Islet of Langerhans (tissue), 1 donor: ENCODE measurements around the gene E2F2.
"Not testable (repeated sequence)": the region's sequence is repeated elsewhere in the genome, so short reads cannot be mapped to it uniquely, and the experiment has no call there.

Experiments
- FAIRE-seq: peaks from one replicate; lab custom pipeline; 2011; peaks lifted over from hg19 to GRCh38; lab: Jason Lieb, UNC

E2F2 gene

DNA sequence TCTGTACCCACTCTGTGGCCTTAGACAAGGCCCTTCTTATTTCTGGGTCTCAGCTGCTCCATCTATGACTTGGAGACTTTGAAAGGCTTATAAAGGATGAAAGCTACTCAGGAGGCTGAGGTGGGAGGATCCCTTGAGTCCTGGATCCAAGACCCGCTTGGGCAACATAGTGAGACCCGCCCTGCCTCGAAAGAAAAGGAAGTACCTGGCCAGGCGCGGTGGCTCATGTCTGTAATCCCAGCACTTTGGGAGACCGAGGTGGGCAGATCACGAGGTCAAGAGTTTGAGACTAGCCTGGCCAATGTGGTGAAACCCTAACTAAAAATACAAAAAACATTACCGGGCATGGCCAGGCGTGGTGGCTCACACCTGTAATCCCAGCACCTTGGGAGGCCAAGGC lies 14.8 kb upstream of the E2F2 start:
- FAIRE-seq, result no peak

DNA sequence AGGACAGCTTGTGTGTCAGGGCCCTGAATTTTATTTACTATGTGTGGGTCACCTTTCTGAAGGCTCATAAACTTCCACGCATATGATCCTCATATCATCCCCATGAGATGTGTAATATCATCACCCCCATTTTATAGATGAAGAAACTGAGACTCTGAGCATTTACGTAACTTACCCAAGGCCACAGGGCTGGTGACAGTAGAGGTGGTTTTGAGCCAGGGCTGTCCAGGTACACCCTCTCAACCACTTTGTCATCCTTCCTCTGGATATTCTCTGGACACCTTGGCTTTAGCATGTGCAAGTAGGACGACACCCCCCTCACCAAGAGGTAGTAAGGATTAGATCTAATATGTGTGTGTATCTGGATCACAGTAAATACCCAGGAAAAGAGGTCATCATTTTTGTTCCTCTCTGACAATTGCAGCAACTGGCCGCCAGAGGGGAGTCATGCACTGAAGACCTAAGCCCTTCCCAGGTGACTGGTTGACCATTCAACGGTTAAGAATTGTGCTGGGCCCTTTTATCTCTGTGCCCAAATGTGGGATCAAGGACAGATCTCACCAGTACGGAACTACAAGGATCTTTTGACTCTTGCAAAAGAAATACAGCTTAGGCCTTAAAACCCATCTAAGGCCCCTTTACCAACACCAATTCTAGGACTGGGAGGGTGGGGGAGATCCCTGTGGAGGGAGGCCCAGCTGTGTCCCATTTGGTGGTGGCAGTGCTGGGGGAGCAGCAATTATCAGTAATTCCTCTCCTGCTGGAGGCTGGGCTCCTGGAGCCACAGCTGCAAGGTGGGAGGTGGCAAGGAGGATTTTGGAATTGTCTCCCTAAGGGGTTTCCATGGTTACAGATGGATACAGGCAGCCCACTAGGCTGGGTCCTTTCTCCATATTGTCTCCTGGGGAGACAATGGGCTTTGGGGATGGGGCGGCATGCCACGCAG lies 13.7 kb upstream of the E2F2 start:
- FAIRE-seq, result peak; percentile 62

DNA sequence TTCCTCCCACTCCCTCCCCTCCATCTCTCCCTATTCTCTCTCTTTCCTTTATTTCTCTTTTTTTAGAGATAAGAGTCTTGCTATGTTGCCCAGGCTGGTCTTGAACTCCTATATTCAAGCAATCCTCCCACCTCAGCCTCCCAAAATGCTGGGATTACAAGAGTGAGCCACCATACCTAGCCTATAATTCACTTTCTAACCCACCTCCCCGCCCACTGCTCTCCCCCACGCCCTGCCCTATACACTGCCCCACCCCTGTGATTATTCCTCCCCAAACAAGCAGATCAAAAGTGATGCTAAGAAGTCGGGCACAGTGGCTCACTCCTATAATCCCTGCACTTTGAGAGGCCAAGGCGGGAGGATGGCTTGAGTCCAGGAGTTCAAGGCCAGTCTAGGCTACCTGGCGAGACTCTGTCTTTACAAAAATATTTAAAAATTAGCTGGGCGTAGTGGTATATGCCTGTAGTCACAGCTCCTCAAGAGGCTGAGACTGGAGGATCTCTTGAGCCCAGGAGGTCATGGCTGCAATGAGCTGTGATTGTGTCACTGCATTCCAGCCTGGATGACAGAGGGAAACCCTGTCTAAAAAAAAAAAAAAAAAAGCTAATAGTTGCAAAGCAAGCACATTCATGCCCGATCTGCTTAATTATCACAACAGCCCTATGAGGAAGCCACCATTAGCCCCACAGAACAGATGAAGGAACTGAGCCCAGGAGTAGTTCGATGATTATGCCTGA lies 12.8 kb upstream of the E2F2 start:
- no peak for FAIRE-seq

DNA sequence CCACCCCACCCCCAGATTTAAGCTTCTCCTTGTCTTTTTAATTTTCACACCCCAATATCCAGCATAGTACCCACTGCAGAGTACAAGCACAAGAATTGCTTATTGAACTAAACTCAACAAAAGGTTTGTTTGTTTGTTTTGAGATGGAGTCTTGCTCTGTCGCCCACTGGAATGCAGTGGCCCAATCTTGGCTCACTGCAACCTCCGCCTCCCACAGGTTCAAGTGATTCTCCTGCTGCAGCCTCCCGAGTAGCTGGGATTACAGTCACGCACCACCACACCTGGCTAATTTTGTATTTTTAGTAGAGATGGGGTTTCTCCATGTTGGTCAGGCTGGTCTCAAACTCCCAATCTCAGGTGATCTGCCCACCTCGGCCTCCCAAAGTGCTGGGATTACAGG lies 11.9 kb upstream of the E2F2 start:
- FAIRE-seq, result not testable (repeated sequence)

DNA sequence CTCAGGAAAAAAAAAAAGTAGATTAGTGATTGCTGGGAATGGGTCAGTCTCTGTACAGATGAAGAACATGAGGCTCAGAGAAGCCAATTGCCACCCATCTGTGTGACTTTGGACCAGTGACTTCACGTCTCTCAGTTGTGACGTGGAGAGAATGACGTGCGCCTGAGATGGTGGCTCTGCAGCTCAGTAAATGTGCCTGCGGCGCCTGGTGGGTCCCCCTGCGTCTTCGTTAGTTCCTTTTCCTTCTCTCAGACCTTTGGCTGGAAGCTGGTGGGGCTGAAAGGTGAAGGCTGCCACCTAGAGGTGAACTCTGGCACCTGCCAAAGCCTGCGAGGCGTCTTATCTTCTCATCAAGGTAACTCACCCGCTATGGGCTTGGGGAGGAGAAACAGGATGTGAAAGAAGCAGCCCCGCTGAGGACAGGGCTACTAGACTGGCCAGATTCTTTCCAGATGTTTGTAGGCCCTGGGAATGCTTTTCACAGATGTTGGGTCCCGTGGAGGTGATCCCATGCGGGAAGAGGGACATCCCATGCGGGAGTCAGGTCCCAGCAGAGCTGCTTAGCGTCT lies 8.7 kb upstream of the E2F2 start:
- no peak for FAIRE-seq

DNA sequence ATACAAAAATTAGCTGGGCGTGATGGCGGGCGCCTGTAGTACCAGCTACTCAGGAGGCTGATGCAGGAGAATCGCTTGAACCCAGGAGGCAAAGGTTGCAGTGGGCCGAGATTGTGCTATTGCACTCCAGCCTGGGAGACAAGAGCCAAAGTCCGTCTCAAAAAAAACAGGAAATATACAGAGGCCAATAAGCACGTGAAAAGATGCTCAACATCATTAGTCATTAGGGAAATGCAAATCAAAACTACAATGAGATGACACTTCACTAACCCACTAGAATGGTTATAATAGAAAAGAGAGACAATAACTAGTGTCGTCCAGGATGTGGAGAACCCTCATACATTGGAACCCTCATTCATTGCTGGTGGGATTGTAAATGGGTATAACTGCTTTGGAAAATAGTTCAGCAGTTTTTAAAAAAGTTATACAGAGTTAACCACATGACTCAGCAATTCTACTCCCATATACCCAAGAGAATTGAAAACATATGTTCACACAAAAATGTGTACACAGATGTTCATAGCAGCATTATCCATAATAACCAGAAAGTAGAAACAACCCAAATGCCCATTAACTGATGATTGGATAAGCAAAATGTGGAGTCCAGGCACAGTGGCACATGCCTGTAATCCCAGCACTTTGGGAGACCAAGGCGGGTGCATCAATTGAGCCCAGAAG lies 6.4 kb upstream of the E2F2 start:
- no peak for FAIRE-seq

DNA sequence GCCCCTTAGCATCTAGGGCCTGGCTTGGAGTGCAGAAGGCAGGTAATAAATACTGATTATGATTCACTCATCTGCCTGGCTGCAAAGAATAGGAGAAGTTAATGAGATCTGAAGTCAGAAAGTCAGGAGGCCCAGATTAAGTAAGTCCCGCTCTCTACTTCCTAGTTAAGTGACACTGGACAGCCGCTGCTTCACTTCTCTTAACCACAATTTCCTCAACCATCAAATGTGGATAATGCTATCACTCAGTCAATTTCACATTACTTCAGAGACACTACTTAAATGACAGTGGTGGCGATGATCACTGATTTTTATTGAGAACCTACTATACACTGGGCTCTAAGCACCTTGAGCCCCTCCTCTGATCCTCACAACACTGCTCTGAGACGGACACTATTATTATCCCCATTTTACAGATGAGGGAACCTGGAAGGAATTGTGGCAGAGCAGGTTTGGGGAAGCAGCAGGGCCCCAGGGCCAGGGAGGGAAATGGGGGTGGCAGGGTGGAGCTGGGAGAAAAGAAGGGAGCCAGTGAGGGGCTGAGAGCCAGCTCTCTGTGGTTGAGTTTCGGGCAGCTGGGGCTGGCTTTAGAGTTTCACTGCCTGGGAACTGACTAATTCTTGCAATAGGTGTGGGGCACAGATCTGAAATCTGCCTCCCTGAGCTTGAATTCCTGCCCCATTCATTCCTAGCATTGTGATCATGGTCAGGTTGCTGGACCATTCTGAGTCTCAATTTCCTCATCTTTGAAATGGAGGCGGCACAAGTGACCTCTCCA lies 2.4 kb upstream of the E2F2 start:
- no peak for FAIRE-seq

DNA sequence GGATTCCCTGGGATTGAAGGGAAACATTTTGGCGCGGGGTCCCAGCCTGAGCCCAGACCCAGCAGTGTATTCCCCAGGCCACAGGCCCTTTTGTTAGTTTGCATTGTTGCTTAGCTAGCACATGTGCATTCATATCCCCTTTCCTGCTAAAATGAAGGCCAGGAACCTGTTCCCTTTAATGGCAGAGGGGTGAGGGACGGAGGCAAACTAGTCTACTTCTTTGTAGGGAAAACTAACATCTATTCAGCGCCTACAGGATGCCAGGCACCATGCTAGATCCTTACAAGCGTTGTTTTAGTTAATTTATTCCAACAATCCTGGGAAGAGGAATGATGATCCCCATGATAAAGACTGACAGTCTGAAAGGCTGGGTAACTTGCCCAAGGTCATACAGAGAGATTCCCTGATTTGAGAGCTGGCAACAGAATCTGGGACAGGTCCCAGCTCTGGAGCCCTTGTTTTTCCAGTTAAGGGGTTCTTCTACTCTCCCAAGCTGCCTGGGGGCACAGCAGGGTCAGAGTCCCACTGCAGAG lies 595 bp upstream of the E2F2 start:
- FAIRE-seq, result no peak

DNA sequence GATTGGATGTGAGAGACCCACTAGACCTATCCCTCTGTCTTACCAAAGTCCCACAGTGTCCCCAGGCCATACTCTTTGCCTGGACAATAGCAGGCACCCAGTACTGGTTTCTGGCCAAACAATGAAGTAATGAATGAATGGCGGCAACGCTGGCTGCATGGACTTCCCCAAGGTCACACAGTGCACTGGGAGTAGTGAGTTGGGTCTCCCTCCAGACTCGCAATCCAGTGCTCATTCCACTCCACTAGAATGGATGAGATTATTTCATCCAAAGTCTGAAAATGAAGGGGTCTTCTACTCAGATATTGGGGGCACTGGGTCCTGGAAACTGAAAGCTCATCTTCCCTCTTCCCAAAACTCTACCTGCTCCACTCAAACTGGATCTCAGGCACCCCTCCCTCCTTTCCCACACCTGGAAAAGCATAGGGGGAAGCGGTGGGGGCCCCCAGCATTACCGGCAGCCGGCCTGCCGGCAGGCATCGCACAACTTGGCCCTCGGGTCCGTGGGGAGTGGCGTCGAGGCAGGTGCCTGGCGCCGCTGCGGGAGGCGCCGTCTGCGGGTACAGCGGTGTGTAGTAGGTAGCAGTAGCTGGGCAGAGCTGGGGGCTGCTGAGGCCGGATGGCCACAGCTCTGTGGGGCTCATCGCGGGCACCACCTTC lies 816 bp downstream of the E2F2 start:
- FAIRE-seq, result no peak

DNA sequence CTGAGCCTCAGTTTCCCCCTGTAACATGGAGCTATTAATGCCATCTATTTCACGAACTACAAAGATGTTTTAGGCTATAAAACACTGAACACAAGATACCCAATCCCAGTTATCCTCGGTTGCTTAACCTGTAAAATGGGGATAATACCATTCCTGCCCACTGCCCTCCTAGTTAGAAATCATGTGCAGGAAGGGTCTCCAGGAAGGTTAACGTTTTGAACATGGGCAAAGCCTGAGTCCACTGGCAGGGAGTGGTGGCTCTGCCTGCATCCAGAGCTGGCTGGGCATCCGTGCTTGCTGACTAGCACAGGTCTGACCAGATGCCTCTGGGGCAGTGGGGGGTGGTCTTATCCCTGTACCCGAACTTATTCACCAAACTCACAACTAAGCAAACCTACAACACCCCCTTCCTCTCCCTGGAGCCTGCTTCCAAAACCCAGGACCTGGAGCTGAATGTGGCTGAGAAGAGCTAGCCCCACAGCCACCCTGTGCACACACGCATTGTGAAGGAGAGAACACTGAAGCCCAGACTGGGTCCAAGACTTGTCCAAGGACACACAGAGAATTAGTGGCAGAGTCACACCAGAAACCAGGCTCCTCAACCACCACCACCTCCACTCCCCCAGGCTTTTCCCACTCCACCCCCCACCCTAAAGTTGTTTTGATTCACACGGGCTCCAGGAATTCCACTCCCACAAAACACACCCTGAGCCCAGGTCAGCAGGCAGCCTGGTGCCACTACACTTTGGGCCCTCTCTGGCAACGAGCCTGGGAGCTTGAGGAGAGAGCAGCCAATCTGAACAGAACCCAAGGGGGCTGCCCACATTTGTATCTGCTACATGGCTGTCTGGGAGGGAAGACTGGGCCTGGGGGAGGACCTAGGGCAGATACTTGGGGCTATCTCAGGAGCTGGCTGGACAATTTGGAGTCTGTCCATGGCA lies 1.6 kb downstream of the E2F2 start:
- no peak for FAIRE-seq

DNA sequence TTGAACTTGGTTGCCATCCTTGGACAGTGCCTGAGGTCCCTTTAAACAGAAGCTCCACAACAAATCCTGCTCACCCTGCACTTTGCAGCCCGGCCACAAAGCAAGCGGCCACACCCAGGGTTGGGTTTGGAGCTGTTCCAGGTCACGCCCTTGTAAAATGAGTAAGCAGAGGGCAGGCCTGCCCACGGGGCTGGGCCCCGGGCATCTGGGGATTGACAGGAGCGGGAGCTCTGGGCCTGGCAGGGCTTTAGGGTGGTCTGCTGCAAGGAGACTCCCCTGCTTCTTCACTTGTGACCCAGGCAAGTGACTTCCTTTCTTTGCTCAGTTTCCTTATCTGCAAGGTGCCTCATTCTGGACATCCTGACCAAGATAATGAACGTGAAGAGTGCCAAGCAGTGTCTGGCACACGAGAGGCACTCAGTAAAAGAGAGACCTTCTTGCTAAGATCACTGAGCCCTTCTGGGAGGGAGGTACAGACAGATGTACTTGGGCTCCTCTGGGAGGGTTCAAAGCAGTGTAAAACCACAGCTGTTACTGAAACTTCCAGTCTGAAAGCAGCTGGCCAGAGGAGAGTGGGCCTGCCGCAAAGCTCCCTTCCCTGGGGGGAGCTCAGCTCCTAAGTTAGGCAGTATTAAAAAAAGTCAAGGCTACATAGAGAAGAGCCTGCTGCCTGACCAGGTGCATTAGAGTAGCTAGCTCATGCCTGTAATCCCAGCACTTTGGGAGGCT lies 2.6 kb downstream of the E2F2 start:
- FAIRE-seq, result no peak

DNA sequence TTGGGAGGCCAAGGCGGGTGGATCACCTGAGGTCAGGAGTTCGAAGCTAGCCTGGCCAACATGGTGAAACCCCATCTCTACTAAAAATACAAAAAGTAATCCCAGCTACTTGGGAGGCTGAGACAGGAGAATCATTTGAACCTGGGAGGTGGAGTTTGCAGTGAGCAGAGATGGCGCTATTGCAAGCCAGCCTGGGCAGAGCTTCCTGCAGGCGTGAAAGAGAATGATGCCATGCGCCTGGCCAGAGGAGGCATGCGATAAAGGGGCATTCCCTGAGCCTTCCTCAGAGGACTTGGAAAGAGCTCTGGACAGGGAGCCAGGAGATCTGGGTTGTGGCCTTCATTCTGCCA lies 3.2 kb downstream of the E2F2 start:
- no peak for FAIRE-seq

DNA sequence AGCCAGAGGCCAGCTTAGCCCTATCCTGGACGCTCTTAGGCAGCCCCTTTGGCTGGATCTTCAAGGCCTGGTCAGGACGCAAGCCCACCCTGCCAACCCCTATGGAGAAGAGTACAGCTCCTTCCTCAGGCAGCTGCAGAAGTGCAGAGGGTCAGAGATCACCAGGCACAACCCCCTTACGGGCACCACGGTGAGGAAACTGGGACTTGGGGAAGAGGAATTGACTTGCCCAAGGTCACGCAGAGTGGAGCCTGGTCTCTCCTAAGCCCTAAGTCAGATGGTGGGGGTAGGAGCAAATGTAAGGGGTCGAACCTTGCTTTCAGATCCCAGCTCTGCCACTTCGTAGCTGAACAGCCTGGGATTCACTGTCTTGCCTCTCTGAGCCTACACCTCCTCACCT lies 3.7 kb downstream of the E2F2 start:
- no peak for FAIRE-seq

DNA sequence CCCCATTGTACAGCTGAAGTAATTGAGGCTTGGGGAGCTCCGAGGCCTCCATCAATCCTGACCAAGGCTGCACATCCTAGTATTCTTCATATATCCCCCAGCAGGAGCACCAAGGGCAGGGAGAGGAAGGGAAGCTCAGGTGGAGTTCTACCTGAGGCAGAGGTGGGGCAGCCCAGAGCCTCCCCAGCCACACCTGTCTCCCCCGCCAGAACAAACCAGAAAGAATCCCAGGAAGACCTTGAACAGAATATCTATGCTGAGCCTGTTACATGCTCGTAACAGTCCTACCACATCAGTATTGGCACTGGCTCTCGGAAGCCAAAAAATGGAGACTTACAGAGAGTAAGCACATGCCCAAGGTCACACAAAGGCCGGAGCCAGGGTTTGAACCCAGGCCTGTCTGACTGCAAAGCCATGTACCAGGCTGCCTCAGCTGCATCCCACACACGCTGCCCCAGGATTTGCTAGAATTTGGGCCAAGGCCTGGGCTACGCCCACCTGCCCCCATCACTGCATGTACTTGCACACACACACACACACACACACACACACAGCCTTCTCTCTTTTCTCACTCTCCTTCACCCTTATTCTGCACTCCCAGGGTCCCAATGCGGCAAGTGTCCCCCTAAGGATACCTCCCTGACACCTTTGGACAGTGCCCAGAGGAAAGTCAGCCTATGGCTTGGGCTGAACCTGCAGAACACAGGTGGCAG lies 4.5 kb downstream of the E2F2 start:
- no peak for FAIRE-seq

DNA sequence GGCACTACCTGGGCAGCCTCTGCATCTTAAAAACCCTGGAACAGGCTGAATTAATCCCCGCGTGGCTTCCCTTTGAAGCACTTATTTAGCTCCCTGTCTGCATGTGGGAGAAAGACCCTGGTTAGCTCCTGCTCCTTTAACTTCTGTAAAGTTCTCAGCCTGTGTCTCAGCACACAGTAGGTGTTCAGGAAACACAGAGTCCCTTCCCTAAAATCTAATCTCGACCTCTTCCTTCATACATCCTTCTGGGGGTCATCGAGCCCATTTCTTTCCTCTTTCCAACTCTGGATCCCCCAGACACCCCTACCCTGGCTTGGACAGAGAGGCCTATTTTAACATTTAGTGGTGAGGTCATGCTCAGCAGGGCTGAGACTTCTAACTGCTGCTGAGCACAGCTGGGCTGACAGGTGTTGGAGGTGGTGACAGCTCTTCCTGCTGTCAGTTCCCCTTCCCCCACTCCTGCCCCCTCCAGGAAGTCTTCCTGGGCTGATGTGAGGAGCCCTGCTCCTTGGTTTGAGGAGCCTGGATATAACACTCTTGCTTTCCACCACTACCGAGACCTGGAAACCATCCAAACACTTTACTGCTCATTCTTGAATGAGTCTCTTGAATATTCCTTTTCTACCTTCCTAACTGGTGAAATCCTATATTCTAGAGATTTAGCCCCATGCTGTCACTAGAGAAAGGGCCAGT lies 5.3 kb downstream of the E2F2 start:
- FAIRE-seq, result no peak

DNA sequence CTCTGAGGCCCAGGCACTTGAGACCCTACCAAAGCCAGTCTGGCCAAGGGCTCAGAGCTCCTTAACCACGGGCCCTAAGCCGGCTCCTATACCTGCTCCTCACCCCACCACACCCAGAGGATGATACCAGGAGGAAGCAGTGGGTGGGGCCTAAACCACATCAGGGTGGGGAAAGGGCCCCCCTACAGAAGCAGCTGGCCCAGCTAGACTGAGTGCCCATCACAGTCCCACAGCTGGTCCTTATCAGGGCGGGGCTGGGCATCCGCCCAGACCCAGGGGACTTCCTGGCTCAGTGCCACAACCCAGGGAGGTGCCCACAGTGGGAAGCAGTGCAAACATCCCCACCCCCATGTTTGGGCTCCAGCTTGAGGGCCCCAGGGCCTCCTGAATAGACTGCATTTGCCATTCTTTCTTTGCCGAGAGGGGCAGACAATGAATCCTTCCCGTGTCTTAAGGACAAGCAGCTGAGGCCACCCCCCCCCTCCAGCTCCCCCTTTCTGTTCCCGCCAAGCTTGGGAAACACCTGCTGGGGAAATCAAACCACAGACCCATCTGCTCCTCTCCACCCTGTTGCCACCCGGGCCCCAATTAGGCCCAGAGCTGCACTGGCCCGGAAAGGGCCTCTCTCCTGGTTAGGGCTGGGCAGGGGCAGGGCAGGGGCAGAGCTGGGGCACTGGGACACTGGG lies 6.2 kb downstream of the E2F2 start:
- no peak for FAIRE-seq

DNA sequence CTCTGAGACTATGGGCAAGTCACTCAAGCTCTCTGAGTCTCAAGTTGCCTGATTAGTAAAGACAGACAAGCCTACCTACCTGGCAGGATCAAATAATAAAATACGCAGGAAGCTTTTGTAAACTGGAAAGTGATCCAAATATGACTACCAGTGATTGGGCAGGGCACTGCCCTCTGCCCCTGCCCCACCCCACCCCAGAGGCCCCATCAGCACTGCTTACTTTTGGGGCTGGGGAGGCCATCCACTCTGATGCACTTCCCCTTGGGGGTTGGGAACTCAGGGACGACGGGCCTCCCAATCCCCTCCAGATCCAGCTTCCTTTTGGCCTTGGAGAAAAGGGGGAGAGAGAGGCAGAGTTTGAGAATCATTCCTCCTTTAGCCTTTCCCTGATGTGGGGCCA lies 6.9 kb downstream of the E2F2 start:
- no peak for FAIRE-seq
